Gastroesophageal sphincter (tissue), 4 donors: ENCODE results near the gene TXLNB. TPM values are rescaled to one million over a fixed set of nuclear protein-coding genes. Genes with fewer than 3 reads are reported as not detected.

ENCODE experiments used
- ATAC-seq: fragments of 150-250 bp; one replicate; pipeline ENCODE4 v1.9.1; 2016; ENCODE audit warnings: mild to moderate bottlenecking, moderate library complexity
- H3K27ac ChIP-seq, 4 donors: fragments of 200-600 bp; sonication (generic) in 3 of 4; 1 replicate in 3 of 4; 2 replicates in 1 of 4; pipeline ENCODE4 v1.5.1; 2016 to 2019
- H3K27me3 ChIP-seq: fragments of 200-600 bp; sonication (generic); one replicate; pipeline ENCODE4 v1.5.1; 2019
- H3K36me3 ChIP-seq, 2 donors: fragments of 200-600 bp; sonication (generic); one replicate each; pipeline ENCODE4 v1.5.1; 2019; ENCODE audit warnings: control low read depth in 1 of 2
- H3K4me1 ChIP-seq, 3 donors: fragments of 200-600 bp; sonication (generic); 1 replicate in 2 of 3; 2 replicates in 1 of 3; pipeline ENCODE4 v1.5.1; 2016 to 2019; ENCODE audit warnings: control low read depth in 2 of 3
- H3K4me3 ChIP-seq, 2 donors: fragments of 200-600 bp; sonication (generic); one replicate each; pipeline ENCODE4 v1.5.1; 2019; ENCODE audit warnings: mild to moderate bottlenecking in 1 of 2, moderate library complexity in 1 of 2
- H3K9me3 ChIP-seq, 3 donors: fragments of 200-600 bp; sonication (generic); one replicate each; pipeline ENCODE4 v1.5.1; 2017 to 2019; ENCODE audit warnings: control low read depth in 2 of 3
- CTCF ChIP-seq, 4 experiments: fragments of 200-600 bp in 2 of 4; fragments of 450-650 bp in 2 of 4; sonication (generic) in 1 of 4; IDR thresholded peaks; one replicate each; pipeline ENCODE4 v1.5.1; 2017 to 2019; ENCODE audit warnings: antibody characterized with exemption in 4 of 4, mild to moderate bottlenecking in 2 of 4, moderate library complexity in 2 of 4
- EP300 ChIP-seq: sonication (generic); formaldehyde crosslinking; IDR thresholded peaks from one replicate; pipeline ENCODE4 v1.6.1; 2017; ENCODE audit warnings: antibody characterized with exemption, mild to moderate bottlenecking
- POLR2A ChIP-seq, 2 donors: fragments of 450-650 bp; IDR thresholded peaks; one replicate each; pipeline ENCODE4 v1.6.1; 2017; ENCODE audit warnings: antibody characterized with exemption in 2 of 2, mild to moderate bottlenecking in 2 of 2, moderate library complexity in 1 of 2
- POLR2AphosphoS5 ChIP-seq: sonication (generic); formaldehyde crosslinking; IDR thresholded peaks from one replicate; pipeline ENCODE4 v1.6.1; 2017; ENCODE audit warnings: antibody characterized with exemption
- WGBS, 2 donors: methylation state at CpG; one replicate each; pipeline ENCODE4 v1.1.5; 2018; ENCODE audit warnings: low coverage in 1 of 2; 5-methylcytosine and 5-hydroxymethylcytosine counted together
- total RNA-seq, 4 donors: library from RNA; depleted of rRNA; stranded (reverse); fragments of >200 nt; gene quantifications; one replicate each; pipeline ENCODE4 v1.1.0, GENCODE V29; 2016

Gene TXLNB
- 1 to 10 TPM in 3 of 4 donors, under 1 TPM in 1; 0.67 to 5.4 (median 2.6) TPM for total RNA-seq

- peak within 1 kb of the TSS; percentile 15 to 29 for H3K4me3 ChIP-seq
- no peaks in the 10 kb centered on the region for H3K9me3 ChIP-seq
- H3K4me1 ChIP-seq = peaks cover 3 to 31% (median 8%) of the 10 kb centered on the region in 3 donors
- TF ChIP-seq POLR2AphosphoS5 (peak; percentile 47), CTCF (IDR thresholded peaks at IDR 0.05) (no peak)
- H3K36me3 ChIP-seq = no peaks in the 10 kb centered on the region
- peak within 1 kb of the TSS; percentile 81 to 84 (median 82) for H3K27ac ChIP-seq
- WGBS, 2 donors = 6% methylated on average over 10 to 13 of the region's 13 CpGs
- H3K27me3 ChIP-seq = no peaks in the 10 kb centered on the region
- ATAC-seq = peak; percentile 88
These were observed at the start of gene TXLNB for GRCh38 chr6:139291813-139292619. Gene TXLNB (minus strand): TSS chr6:139291998. CDS start chr6:139288899, 3,099 bp downstream.

GRCh38 chr6:139341060-139341459, 49.3 kb upstream of the TXLNB start:
- TF ChIP-seq POLR2AphosphoS5 (no peak), EP300 (no peak), POLR2A (IDR thresholded peaks at IDR 0.05) (no peak), CTCF (IDR thresholded peaks at IDR 0.05) (no peak)
- no peaks in the 10 kb centered on the region for H3K36me3 ChIP-seq
- 84 to 85% methylated on average over 2 of the region's 2 CpGs for WGBS, 2 donors
- H3K27ac ChIP-seq = no peak overlapping the region
- no peak overlapping the region for H3K4me3 ChIP-seq
- no peak for ATAC-seq
- no peaks in the 10 kb centered on the region for H3K27me3 ChIP-seq
- H3K4me1 ChIP-seq = peaks cover 0 to 9% (median 0%) of the 10 kb centered on the region in 3 donors
- no peaks in the 10 kb centered on the region for H3K9me3 ChIP-seq

GRCh38 chr6:139338795-139339194, 47.0 kb upstream of the TXLNB start:
- TF ChIP-seq POLR2AphosphoS5 (peak; percentile 32), CTCF (IDR thresholded peaks at IDR 0.05) (no peak)
- Histone ChIP-seq H3K4me3 (no peak overlapping the region), H3K36me3 (no peaks in the 10 kb centered on the region), H3K27me3 (no peaks in the 10 kb centered on the region), H3K4me1 (peaks cover 0 to 28% (median 0%) of the 10 kb centered on the region in 3 donors), H3K27ac (peak overlapping the region in 1 of 4 donors; percentile 15), H3K9me3 (no peaks in the 10 kb centered on the region)
- 75 to 80% methylated on average over 5 to 9 of the region's 9 CpGs for WGBS, 2 donors
- peak; percentile 67 for ATAC-seq

GRCh38 chr6:139337830-139338229, 46.0 kb upstream of the TXLNB start:
- no peak for ATAC-seq
- H3K27me3 ChIP-seq = no peaks in the 10 kb centered on the region
- H3K4me1 ChIP-seq = peaks cover 0 to 28% (median 0%) of the 10 kb centered on the region in 3 donors
- no peak for TF ChIP-seq EP300
- TF ChIP-seq CTCF (IDR thresholded peaks at IDR 0.05) = no peak
- no peak for TF ChIP-seq POLR2A (IDR thresholded peaks at IDR 0.05)
- TF ChIP-seq POLR2AphosphoS5 = no peak
- no peak overlapping the region for H3K4me3 ChIP-seq
- no peaks in the 10 kb centered on the region for H3K9me3 ChIP-seq
- no peaks in the 10 kb centered on the region for H3K36me3 ChIP-seq
- H3K27ac ChIP-seq = no peak overlapping the region
- WGBS, 2 donors = 80 to 97% methylated on average over 4 to 5 of the region's 5 CpGs

- no peaks in the 10 kb centered on the region for H3K9me3 ChIP-seq
- TF ChIP-seq EP300 (no peak), POLR2AphosphoS5 (no peak), CTCF (IDR thresholded peaks at IDR 0.05) (no peak), POLR2A (IDR thresholded peaks at IDR 0.05) (no peak)
- H3K27me3 ChIP-seq = no peaks in the 10 kb centered on the region
- 62 to 76% methylated on average over 2 of the region's 2 CpGs for WGBS, 2 donors
- H3K36me3 ChIP-seq = no peaks in the 10 kb centered on the region
- H3K27ac ChIP-seq = no peak overlapping the region
- H3K4me3 ChIP-seq = no peak overlapping the region
- H3K4me1 ChIP-seq = peaks cover 0 to 28% (median 0%) of the 10 kb centered on the region in 3 donors
- ATAC-seq = no peak
These were observed 45.2 kb upstream of the TXLNB start for GRCh38 chr6:139337001-139337400.
